ENCODE results near the gene ICOS. TPM values are rescaled to one million over a fixed set of nuclear protein-coding genes. Genes with fewer than 3 reads are reported as not detected.
A peak's percentile ranks its signal among the peaks of the same experiment; 100 is the strongest.
"Not testable (repeated sequence)": the region's sequence is repeated elsewhere in the genome, so short reads cannot be mapped to it uniquely, and the experiment has no call there.

The ICOS gene
- polyA plus RNA-seq, 10 donors = 0.33 to 2.1 TPM; not detected in 8

DNA sequence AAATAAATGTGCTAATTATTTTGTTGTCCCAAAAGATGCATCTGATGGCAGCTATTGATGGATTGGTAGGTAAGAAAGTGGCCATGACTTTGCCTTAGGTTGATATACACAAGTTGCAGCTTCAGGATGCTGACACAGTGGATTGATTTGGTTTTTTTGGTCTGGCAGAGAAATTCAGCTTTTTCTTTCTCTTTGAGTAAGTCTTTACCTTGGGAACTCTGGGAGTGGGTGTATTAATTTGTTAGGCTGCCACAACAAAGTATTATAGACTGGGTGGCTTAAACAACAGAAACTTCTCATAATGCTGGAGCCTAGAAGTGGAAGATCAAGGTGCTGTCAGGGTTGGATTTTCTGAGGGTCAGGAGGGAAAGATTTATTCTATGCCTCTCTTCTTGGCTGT is 19.8 kb upstream of the ICOS start:
- DNase-seq = no peak

DNA sequence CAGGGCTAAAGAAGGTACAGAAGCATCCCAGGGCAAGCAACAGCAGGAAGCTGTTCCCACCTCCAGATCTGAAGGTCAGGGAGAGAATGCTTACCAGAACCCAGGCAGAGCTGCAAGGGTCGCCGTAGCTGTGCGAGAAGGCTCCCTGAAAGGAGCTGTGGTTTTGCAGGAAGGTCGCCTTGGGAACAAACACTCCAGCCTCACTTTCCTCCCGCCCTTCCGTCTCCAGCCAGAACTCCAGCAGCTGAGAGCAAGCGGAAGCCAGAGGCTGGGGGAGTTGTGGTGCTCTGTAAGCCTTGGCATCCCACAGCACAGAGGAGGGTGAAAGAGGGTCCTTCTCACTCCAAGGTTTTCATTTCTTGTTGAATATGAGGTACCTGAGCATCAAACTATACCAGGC is 18.3 kb upstream of the ICOS start:
- DNase-seq = peak in 1 of 3 donors; percentile 68

DNA sequence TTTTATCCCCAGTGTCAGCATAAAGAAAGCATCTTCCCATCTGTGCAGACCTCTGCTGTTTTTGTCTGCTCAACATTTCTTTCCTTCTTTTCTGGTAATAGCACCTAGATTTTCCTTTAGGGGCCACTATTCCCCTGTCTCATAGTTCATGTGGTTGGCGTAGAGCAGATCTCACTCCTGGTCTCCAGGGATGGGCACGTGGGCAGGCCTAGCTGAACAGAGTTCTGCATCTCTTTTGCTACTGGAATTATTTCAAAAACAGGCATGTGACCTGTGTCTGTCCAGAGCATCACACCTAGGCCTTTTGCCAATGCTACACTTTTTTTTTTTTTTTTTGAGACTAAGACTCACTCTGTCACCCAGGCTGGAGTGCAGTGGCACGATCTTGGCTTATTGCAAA is 17.7 kb upstream of the ICOS start:
- no peak for DNase-seq

DNA sequence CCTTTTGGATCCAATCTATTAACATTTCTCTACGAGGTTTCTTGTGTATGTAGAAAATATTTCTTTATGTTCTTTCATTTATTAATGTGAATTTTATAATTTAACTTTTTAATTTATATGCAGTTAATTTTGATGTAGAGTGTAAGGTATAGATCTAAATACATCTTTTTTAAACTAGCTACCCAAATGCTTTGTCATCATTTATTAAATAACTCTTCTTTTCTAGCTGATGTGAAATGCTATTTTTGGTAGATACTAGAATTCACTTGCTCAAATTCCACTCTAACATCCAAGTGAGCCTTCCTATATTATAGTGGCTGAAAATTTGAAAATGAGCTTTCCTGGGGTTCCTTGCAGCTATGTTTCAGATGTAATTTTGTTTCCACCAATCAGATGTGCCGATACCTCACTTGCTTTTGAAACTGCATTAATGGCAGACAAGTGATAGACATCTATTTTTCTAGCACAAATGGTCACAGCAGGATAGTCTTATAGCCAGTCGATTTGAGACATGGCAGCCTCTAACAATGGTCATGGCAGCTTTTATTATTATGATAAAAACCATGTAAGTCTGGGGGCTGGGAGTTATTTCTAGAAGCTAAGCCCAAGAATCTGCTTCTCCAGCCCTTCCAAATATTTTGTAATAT is 10.9 kb upstream of the ICOS start:
- no peak for DNase-seq

DNA sequence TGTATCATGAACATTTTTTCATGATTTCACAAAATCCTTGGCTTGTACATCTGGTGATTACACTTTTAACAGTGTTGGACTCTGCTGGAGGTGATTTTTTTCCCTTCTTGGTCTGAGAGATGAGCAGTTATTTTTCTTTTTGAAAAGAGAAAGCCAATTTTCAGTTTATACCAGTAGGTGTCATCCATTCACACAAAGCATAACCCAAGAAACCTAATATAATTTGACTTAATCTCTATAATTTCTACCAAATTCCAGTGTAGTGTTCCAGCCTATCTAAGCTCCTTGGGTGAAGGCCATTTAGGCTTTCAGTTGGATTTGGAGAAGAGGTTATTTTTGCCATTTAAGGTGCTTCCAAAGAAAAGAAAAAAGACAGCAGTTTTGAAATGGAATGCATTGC is 7.7 kb upstream of the ICOS start:
- peak in 1 of 3 donors; percentile 39 for DNase-seq

DNA sequence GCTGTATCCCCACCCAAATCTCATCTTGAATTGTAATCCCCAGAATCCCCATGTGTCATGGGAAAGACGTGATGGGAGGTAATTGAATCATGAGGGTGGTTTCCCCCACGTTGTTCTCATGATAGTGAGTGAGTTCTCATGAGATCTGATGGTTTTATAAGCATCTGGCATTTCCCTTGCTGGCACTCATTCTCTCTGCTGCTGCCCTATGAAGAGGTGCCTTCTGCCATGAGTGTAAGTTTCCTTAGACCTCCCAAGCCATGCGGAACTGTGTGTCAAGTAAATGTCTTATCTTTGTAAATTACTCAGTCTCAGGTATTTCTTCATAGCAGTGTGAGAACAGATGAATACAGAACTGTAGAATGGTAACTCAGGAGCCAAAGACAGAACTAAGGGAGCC is 5.3 kb upstream of the ICOS start:
- DNase-seq = not testable (repeated sequence)

DNA sequence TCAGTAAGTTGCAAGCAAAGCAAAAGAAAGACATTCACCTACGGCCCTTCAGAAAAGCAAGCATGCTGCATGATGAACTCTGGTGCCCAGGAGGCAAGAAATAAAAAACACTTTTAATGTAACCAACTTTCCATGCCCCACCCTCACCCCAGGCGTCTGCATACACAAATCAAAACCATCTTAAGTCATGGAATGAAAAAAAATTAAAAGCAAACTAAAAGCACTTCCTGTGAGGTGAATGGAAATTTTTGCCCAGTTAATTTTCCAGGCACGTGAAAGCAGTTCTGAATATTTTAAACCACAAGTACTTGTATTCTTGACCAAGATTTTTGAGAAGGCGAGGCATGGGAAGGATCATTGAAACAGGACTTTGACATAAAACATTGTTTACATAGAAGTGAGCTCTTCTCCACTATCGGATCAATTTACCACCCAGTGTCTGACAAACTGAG is 2.5 kb upstream of the ICOS start:
- no peak for DNase-seq

DNA sequence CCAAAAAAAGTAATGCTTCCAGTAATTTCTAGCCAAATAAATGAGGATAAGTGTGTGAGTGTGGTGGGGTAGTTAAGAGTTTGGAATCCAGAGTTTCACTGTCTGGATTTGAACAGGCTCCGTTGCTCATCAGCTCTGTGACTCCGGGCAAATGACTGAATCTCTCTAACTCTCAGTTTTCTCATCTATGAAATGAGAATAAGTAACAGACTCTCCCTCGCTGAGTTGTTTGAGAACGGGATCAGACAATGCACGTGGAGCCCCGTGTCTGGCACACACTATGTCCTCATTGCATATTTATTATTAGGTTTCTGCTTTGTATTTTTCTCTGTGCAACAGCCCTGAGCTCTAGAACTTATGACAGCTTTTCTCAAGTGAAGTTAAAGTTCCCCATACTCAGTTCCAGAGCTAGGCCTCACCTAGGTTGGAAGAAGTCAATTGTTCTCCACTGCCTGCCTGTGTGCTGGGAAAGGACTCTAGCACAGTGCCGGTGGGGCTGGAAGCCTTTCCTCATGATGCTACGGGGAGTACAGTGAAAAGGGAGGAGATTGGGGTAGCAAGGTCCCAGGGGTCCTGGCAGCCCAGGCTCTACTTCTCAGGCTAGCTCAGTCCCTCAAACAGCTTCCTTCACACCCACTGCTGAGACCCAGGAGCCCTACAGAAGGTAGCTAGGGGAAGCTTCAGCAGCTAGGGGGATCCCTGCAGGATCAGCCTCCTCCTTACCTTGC is 1.7 kb upstream of the ICOS start:
- no peak for DNase-seq

DNA sequence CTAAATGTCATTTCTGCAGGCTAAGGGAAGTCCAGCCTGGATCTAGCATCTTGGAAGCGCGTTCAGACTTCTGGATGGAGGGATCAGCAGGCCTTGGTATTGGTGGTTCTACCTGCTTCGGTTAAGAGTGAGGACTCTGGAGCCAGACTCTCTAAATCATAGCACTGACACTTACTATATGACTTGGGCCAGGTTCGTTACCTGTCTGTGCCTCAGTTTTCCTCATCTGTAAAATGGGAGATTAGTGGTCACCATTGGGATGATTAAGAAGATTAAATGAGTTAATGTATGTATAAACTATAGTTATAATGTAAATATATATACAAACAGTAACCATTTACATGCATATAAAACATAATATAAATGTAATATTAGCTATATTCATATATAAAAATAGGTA is 995 bp upstream of the ICOS start:
- no peak for DNase-seq

DNA sequence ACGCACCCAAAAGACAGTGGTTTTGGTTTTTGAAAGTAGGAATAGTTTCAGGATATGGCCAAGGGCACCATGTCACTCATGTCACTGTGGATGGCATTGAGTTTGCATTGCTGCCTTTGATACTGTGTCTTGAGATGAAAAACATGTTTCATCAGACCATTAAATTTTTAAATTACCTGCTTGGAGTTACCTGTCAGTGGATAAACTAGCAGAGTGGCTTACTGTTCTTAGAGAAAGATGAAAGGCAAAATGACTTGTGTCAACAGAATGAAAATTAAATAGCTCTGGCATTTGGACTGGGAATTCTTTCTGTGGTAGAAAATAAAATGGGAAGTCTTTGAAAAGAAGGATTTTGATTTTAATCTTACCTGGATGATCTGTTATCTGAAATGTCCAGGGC is 386 bp downstream of the ICOS start:
- DNase-seq = no peak

DNA sequence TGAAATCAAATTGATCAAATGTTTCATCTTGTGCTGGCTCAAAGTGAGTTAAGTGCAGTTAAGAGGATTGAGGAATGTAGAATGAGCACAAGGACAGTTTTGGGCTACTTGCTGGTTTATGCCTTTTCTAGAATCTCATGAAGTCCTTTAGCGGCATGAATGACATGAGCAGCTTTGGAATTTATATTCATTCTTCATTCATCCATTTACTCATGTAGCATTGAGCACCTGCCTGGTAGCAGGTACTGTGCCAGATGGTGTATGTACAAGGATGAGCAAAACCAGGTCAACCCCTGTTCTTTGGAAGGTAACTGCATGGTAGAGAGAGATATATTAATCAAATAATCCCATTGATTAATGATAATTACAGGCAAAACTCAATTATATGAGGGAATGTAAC is 1.2 kb downstream of the ICOS start:
- no peak for DNase-seq

DNA sequence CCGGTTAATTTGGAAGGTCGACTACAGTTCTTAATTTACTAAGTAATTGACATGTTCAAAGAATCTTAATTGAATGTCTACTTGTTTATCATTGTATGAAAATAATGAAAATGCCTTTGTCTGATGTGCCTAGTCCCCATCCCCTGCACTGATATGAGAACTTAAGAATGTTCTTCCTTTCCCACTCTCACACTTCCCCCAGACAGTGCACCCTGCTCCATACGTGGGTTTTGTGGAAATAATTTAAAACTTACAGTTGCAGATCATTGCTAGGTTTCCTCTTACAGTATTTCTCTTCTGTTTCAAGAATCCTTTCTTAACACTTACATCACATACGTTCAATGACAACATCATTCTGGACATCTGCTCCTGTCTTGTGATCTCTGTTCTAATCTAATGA is 3.5 kb downstream of the ICOS start:
- DNase-seq = no peak

DNA sequence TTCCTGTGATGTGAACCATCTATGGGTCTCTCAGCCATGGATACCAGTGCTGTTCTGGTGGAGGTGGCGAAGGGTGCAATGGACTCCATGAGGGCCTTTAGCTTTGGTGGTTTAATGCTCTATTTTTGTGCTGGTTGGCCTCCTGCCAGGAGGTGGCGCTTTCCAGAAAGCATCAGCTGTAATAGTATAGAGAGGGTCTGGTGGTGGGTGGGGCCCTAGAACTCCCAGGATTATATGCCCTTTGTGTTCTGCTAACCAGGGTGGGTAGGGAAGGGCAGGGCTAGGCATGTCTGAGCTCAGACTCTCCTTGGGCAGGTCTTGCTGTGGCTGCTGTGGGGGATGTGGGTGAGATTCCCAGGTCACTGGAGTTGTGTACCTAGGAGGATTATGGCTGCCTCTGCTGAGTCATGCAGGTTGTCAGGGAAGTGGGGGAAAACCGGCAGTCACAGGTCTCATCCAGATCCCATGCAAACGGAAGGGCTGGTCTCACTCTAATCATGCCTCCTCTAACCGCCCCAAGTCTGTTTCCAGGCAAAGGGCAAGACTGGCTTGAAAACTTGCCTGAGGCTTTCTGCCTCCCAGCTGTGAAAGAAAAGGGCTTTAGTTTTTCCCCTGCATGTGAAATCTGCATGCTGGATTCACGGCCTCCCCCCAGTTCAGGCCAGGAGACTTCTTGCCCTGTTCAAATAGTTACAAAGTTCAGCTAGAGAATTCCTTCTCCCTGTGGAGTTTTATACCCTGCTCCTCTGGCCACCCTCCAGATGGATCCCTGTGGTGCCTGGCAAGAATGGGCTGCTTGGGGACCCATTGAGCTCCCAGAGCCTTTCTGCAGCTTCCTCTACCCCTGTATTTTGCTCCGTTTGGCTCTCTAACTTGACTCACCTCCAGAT is 7.2 kb downstream of the ICOS start:
- DNase-seq = not testable (repeated sequence)

DNA sequence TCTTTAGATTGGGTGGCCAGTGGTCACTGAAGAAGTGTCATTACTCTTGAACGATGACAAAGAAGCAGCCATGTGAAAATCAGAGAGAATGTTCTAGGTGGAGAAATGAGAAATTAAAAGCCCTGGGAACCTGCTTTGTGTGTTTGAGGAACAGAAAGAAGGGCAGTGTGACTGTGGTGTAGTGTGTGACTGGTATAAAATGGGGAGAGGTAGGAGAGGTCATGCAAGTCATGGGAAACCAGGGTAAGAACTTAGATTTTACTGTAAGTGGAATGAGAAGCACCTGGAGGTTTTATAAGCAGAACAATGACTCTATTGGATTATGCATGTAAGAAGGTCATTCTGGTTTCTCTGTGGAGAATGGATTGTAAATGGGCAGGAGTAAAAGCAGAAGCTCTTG is 12.2 kb downstream of the ICOS start:
- DNase-seq = no peak

DNA sequence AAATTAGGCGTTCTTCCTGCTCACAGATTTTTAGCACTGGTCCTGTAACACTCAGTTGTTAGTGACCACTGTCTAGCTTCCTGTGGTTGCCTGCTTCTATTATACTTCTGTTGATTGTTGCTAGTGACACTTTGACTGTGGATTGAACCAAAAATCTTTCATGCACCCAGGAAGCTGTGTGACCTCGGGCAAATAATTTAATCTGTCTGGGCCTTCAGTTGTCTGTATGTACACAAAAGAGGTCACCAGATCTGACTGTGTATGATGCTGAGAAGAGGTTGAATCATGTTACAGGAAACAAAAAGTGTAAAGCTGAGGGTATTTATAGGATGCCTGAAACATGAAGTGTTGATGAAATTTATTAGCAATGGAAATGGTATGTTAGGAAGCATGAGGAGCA is 12.7 kb downstream of the ICOS start:
- DNase-seq = no peak

DNA sequence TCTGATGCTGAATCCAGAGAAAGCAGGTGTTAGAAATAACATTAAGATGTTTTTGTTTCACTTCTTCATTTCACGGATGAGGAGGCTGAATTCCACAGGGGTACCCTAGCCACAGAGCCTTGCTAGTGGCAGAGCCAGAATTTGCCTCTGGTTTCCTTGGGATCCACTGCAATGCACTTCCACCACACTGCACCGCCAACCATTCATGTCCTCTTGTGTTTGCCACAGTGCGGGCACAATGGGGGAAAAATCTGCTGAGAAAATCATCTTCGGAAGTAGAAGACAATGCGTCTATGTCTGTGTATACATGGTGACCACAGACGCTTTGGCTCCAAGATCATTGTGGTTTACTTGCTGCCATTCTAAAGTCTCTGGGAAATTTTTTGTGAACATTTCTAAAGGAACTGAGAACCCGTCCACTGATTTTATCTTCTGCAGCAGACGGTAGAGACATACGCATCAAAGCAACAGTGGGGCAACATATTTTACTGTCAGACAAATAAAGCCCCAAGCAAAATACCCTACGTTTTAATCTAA is 14.9 kb downstream of the ICOS start:
- DNase-seq = no peak

DNA sequence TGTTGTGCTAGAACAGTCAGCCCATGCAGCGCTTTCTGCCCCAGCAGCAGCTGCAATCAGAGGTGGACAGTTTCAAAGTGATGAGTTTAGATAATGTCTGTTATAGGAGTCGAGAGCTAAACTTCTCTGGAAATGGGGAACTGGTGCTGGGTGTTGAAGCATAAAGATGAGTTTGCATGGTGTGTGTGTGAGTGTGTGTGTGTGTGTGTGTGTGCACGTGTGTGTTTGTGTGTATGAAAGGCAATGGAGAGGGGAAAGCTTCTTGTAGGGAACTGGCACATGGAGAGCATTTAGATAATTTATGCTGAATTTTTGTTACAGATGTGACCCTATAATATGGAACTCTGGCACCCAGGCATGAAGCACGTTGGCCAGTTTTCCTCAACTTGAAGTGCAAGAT is 22.7 kb downstream of the ICOS start:
- DNase-seq = no peak

DNA sequence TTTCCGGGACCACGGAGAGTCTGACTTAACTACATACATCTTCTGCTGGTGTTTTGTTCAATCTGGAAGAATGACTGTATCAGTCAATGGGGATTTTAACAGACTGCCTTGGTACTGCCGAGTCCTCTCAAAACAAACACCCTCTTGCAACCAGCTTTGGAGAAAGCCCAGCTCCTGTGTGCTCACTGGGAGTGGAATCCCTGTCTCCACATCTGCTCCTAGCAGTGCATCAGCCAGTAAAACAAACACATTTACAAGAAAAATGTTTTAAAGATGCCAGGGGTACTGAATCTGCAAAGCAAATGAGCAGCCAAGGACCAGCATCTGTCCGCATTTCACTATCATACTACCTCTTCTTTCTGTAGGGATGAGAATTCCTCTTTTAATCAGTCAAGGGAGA is 23.1 kb downstream of the ICOS start:
- DNase-seq = no peak

DNA sequence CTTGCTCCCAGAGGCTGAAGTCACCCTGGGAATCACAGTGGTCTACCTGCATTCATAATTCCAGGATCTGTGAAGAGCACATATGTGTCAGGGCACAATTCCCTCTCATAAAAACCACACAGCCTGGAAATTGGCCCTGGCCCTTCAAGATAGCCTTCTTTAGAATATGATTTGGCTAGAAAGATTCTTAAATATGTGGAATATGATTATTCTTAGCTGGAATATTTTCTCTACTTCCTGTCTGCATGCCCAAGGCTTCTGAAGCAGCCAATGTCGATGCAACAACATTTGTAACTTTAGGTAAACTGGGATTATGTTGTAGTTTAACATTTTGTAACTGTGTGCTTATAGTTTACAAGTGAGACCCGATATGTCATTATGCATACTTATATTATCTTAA is 24.2 kb downstream of the ICOS start:
- DNase-seq = no peak

DNA sequence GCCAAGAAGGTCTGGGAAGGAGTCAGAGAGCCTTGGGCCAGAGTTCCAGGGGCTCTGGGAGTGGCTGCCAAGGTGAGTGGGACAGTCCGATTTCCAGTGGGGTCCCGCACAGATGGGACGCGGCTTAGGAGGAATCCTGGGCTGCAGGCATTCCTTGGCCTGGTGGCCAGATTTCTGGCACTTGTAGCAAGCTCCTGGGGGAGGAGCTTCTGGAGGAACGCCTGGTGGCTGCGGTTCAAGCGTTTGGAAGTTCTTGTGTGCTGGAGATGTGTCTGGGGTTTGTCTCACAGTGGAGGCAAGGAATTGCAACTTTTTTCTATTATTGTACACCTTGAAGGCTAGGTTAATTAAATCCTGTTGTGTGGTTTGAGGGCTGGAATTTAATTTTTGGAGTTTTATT is 28.6 kb downstream of the ICOS start:
- DNase-seq = not testable (repeated sequence)

DNA sequence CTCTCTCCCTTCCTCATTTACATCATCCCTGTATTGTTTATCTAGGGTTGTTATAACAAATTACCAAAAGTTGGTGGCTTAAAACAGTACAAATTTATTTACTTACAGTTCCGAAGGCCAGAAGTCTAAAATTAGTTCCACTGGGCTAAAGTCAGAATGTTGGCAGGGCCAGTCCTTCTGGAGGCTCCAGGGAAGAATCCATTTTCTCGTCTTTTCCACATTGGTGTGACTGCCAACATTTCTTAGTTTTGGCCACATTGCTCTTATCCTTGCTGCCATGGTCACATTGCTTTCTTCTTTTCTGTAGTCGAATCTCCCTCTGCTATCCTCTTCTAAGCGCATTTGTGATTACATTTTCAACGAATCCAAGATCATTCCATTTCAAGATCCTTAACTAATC is 34.7 kb downstream of the ICOS start:
- peak; percentile 17 to 72 (median 69) for DNase-seq

DNA sequence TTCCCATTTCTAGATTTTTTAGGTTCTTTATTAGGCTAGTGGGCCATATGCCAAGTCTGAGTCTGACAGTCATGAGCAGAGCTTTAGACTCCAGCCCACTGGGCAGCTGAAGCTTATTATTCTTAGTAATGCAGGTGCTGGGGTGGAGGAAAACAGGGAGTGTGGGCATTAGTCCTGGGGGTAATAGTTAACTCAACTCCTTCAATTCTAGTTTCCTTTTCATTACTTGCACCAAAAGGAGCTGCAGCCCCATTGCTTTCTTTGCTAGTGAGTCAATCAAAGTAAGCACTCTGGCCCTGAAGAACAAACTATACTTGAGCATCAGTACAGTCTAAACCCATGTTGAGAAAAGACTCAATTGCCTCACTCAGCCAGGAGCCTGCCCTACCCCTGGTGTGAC is 35.5 kb downstream of the ICOS start:
- DNase-seq = peak in 1 of 3 donors; percentile 35
